Stomach smooth muscle (tissue), 2 donors: ENCODE data around the gene P4HA2.

ENCODE experiments used
- H3K27ac ChIP-seq: one replicate; pipeline ENCODE4 v1.7.0; 2013; ENCODE audit warnings: mild to moderate bottlenecking, low read length, inconsistent platforms
- H3K27me3 ChIP-seq, 2 donors: one replicate each; pipeline ENCODE4 v1.7.0; 2013; ENCODE audit warnings: low read length in 2 of 2; ENCODE audit not compliant: insufficient read depth in 2 of 2, control insufficient read depth in 1 of 2
- H3K36me3 ChIP-seq, 2 donors: one replicate each; pipeline ENCODE4 v1.7.0; 2013; ENCODE audit warnings: low read length in 2 of 2; ENCODE audit not compliant: control insufficient read depth in 2 of 2, insufficient read depth in 2 of 2
- H3K4me1 ChIP-seq: one replicate; pipeline ENCODE4 v1.7.0; 2013; ENCODE audit warnings: low read length; ENCODE audit not compliant: control insufficient read depth, insufficient read depth
- H3K4me3 ChIP-seq, 2 donors: one replicate each; pipeline ENCODE4 v1.7.0; 2013; ENCODE audit warnings: low read length in 2 of 2
- H3K9ac ChIP-seq, 2 donors: one replicate each; pipeline ENCODE4 v1.7.0; 2013; ENCODE audit warnings: low read length in 2 of 2, mild to moderate bottlenecking in 1 of 2
- H3K9me3 ChIP-seq, 2 donors: one replicate each; pipeline ENCODE4 v1.7.0; 2013; ENCODE audit warnings: low read length in 2 of 2; ENCODE audit not compliant: control insufficient read depth in 2 of 2
- donor health status: healthy.
- donor health status: Pancreatic carcinoma.

P4HA2 gene

DNA sequence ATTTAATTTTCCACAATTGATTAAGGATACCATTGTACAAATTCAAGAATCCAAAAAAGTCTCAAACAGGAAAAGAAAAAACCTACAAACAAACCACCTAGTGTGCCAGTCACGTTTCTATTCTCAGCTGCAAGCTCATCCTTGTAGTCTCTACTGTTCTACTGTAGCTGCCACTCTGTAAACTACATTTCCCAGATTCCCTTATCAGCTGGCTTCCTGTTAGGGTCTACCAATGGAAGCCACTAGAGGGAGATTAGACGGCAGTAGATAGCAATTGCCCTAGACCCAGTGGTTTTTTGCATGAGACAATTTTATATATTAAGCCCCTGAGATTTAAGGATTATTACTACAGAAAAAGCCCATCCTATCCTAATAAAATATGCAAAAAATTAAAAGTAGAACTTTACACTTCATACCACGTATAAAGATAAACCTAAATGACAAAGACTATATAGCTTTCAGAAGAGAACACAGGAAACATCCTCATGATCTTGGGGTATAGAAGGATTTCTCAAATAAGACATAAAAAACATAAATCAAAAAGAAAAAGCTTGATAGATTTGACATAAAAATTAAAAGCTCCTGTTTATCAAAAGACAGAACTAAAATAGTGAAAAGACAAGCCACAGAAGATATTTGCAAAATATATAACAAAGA is 37.4 kb downstream of the P4HA2 start:
- H3K36me3 ChIP-seq = peaks cover 26 to 31% of the 10 kb centered on the region in 2 donors
- no peak overlapping the region for H3K27ac ChIP-seq
- no peak overlapping the region for H3K9ac ChIP-seq
- no peak overlapping the region for H3K4me3 ChIP-seq
- H3K4me1 ChIP-seq = no peaks in the 10 kb centered on the region
- no peaks in the 10 kb centered on the region for H3K27me3 ChIP-seq
- H3K9me3 ChIP-seq = no peaks in the 10 kb centered on the region

DNA sequence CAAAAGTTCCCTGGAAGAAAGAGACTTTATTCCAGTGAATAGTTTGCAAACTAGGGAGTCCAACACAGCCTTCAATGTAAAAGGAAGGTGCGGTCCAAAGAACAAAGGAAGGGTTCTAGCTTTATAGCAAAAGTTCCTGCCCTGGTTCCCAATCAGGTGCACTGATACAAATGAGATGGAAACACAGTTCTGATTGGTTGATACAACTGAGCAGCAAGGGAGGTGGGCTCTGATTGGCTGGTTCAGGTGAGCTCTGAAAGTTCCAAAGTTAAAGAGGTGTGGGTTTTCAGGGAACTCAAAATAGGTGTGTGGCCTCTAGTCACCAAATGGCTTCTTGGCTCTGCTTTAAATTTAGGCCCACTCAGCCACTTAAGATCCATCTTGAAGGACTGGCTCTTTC is 43.1 kb downstream of the P4HA2 start:
- H3K36me3 ChIP-seq = peaks cover 3 to 4% of the 10 kb centered on the region in 2 donors
- no peaks in the 10 kb centered on the region for H3K9me3 ChIP-seq
- H3K27ac ChIP-seq = no peak overlapping the region
- no peaks in the 10 kb centered on the region for H3K4me1 ChIP-seq
- no peak overlapping the region for H3K9ac ChIP-seq
- no peak overlapping the region for H3K4me3 ChIP-seq
- no peaks in the 10 kb centered on the region for H3K27me3 ChIP-seq

DNA sequence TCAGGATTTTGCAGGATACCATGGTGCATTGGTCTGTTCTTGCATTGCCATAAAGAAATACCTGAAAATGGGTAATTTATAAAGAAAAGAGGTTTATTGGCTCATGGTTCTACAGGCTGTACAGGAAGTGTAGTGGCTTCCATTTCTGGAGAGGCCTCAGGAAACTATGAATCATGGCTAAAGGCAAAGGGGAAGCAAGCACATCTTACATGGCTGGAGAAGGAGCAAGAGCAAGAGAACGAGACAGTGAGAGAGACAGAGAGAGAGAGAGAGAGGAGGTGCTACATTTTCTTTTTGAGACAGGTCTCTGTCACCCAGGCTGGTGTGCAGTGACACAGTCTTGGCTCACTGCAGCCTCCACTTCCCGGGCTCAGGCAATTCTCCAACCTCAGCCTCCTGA is 43.9 kb downstream of the P4HA2 start:
- Histone ChIP-seq H3K27ac (no peak overlapping the region), H3K9me3 (no peaks in the 10 kb centered on the region), H3K9ac (no peak overlapping the region), H3K27me3 (no peaks in the 10 kb centered on the region), H3K4me1 (no peaks in the 10 kb centered on the region), H3K36me3 (peaks cover 3 to 4% of the 10 kb centered on the region in 2 donors), H3K4me3 (no peak overlapping the region)

DNA sequence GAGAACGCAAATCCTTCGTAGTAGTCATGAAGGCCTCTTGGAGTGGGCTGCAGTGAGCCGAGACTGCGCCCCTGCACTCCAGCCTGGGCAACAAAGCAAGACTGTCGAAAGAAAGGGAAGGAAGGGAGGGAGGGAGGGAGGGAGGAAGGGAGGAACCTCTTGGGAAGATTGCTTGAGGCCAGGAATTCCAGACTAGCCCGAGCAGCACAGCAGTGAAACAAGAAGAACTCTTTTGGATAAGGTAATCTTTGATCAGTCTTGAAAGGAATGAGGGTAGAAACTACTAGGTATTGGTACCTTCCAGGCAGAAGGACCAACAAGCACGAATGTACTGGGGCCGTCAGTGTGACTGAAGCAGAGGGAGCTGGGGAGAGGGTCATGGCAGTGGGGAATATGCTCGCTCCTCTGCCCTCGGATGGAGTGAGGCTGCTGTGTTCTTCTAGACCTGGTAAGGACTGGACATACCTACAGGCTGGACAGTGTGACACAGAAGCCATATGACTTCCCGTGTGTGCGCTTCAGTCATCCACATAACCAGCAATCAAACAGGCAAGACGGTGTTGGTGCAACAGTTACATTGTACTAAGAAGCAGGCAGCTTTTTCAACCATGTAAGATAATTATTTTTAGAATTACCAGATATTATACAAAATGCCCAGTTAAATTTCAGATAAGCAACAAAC is 45.2 kb downstream of the P4HA2 start:
- H3K9ac ChIP-seq = no peak overlapping the region
- no peak overlapping the region for H3K27ac ChIP-seq
- no peaks in the 10 kb centered on the region for H3K4me1 ChIP-seq
- H3K27me3 ChIP-seq = no peaks in the 10 kb centered on the region
- H3K9me3 ChIP-seq = no peaks in the 10 kb centered on the region
- H3K36me3 ChIP-seq = peaks cover 3 to 4% of the 10 kb centered on the region in 2 donors
- H3K4me3 ChIP-seq = no peak overlapping the region

DNA sequence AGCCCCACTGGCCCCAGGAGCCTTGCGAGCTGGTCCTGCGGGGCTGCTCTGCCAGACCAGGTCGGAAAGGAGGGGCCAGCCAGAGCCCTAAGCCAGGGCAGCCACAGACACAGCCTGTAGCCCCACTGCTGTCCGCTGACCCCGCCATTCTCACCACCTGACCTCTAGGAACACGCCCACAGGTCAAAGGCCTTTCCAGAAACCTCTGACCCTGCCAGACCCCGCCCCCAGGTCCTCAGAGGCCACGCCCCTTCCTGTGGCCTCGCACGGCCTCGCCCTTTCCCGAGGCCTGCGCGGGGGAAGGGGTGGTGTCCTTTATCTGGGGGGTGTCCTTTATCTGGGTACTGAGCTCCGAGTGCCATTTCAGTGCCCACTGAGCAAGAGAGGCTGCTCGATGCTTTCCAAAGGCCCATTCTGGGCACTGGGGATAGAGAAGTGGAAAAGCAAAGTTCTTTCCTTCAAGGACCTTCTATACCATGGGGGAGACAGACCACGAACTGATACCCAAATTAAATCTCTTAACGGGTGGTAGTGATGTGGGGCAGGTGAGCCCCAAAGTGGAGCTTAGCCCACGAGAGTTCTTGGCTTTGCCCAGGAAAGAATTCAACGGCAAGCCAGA is 46.5 kb downstream of the P4HA2 start:
- no peak overlapping the region for H3K27ac ChIP-seq
- no peaks in the 10 kb centered on the region for H3K27me3 ChIP-seq
- H3K9ac ChIP-seq = no peak overlapping the region
- no peak overlapping the region for H3K4me3 ChIP-seq
- no peaks in the 10 kb centered on the region for H3K9me3 ChIP-seq
- no peaks in the 10 kb centered on the region for H3K36me3 ChIP-seq
- H3K4me1 ChIP-seq = no peaks in the 10 kb centered on the region

DNA sequence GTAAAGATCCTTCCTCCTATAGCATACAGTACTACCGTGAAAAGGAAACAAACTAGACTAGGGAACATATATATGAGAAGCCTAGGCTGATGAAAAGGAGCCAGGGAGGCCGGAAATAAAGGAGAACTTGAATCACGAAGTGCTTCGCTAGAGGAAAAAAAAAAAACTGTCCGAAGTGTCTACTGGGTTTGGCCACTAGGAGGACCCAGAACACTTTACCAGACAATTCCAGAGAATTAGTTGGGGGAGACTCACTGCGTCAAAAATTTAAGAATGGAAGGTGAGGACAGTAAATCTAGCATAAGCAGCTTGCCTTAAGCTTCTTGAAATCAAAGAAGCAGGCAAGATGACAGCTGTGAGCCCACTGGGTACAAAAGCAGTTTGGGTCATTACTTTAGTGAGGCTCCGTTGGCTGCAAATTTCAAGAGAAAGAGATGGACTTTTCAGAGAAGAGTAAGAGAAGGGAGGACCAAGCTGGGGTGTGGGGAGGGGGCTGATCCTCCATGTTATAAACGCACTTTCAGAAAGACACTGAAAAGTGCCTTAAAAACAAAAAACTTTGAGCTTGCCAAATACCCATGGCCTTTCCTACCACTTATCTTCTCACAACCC is 47.4 kb downstream of the P4HA2 start:
- H3K9ac ChIP-seq = peak overlapping the region in 1 of 2 donors; percentile 22

DNA sequence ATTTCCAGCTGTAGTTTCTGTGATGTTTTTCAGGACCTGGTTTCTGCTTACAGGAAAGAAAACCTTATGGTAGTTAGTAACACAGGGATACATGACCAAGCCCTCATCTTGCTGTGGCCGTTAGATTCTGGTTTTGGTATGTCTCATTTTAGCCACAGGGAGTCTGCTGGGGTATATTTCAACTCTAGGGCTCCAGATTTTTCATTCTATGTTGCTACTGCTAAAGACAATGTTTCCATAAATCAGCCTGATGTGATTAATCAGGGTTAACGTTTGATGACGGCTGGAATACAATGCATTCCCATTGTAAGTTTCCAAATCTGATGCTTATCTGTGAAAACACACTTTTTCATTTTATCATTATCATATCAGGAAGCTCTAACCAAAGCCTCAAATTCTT is 48.2 kb downstream of the P4HA2 start:
- Histone ChIP-seq H3K9ac (no peak overlapping the region), H3K27ac (no peak overlapping the region)

More for the DNA sequence above, 47.4 kb downstream of the P4HA2 start:
- Histone ChIP-seq H3K27ac (no peak overlapping the region), H3K4me1 (no peaks in the 10 kb centered on the region), H3K4me3 (no peak overlapping the region), H3K9me3 (no peaks in the 10 kb centered on the region), H3K36me3 (no peaks in the 10 kb centered on the region), H3K27me3 (no peaks in the 10 kb centered on the region)

DNA sequence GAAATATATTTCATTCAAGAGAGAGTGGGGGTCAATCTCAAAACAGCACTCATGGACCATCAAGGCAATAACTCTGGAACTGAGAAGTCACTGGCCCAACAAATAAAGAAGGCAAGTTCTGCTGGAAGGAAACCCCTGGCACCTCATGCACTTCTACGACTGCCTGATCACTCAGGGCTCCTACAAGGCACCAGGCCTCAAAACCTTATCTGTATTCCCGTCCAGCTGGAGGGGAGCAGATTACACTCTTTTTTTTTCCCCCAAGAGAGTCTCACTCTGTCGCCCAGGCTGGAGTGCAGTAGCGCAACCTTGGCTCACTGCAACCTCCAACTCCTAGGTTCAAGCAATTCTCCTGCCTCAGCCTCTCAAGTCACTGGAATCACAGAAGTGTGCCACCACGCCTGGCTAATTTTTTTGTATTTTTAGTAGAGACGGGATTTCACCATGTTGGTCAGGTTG is 49.9 kb downstream of the P4HA2 start:
- H3K27ac ChIP-seq = no peak overlapping the region
- H3K27me3 ChIP-seq = no peaks in the 10 kb centered on the region
- H3K9me3 ChIP-seq = no peaks in the 10 kb centered on the region
- H3K4me3 ChIP-seq = no peak overlapping the region
- H3K4me1 ChIP-seq = no peaks in the 10 kb centered on the region
- no peak overlapping the region for H3K9ac ChIP-seq
- no peaks in the 10 kb centered on the region for H3K36me3 ChIP-seq

More for the DNA sequence above, 48.2 kb downstream of the P4HA2 start:
- no peak overlapping the region for H3K4me3 ChIP-seq
- no peaks in the 10 kb centered on the region for H3K4me1 ChIP-seq
- H3K36me3 ChIP-seq = no peaks in the 10 kb centered on the region
- no peaks in the 10 kb centered on the region for H3K27me3 ChIP-seq
- H3K9me3 ChIP-seq = no peaks in the 10 kb centered on the region

DNA sequence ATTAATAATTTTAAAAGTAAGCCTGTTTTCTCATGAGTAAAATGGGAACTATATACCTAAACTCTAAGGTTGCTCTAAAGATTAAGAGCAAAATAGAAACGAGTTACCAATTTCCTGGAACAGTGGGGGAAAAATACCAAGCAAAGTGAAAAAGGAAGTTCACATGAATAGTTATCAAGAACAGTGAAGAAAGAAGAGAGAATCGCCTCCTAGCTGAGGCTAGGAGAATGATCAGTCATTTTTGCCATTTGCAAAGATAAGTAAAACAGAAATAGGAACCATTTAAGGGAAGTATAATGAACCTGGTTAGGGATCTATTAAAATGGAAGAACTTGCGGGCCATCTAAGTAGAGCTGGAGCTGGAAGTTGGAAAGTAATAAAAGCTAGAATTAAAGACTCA is 50.7 kb downstream of the P4HA2 start:
- no peaks in the 10 kb centered on the region for H3K4me1 ChIP-seq
- no peaks in the 10 kb centered on the region for H3K9me3 ChIP-seq
- no peaks in the 10 kb centered on the region for H3K36me3 ChIP-seq
- H3K27me3 ChIP-seq = no peaks in the 10 kb centered on the region
- no peak overlapping the region for H3K27ac ChIP-seq
- H3K4me3 ChIP-seq = no peak overlapping the region
- H3K9ac ChIP-seq = no peak overlapping the region

DNA sequence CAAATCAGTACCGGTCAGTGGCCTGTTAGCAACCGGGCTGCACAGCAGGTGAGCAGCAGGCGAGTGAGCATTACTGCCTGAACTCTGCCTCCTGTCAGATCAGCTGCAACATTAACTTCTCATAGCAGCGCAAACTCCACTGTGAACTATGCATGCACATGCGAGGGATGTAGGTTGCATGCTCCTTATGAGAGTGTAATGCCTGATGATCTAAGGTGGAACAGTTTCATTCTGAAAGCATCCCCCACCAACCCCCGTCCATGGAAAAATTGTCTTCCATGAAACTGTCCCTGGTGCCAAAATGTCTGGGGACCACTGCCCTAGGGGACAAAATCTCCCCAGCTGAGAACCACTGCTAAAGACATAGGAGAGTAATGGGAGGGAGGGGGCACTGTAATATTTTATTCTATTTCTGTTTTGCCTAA is 51.1 kb downstream of the P4HA2 start:
- Histone ChIP-seq H3K27me3 (no peaks in the 10 kb centered on the region), H3K27ac (no peak overlapping the region), H3K36me3 (no peaks in the 10 kb centered on the region), H3K4me1 (no peaks in the 10 kb centered on the region), H3K4me3 (no peak overlapping the region), H3K9me3 (no peaks in the 10 kb centered on the region), H3K9ac (no peak overlapping the region)
